ENCODE measurements around the gene TMEM8B.
A peak's percentile ranks its signal among the peaks of the same experiment; 100 is the strongest.

Gene TMEM8B

GRCh38 chr9:35826071-35826701 is 2.8 kb upstream of the TMEM8B start:
- peak; percentile 71 for TF ChIP-seq CTCF (IDR thresholded peaks at IDR 0.05; ENCODE audit: control extremely low read depth, extremely low read depth, low read depth, missing control alignments)
- POLR2A ChIA-PET: no interaction called here
- CTCF ChIA-PET: interaction anchor here (0.6 to 5.0 kb wide), 71 partner anchors 8 to 406 kb away, joined by 3 to 63 read pairs (median 5); partner anchors contain the start of genes ARHGEF39, CCDC107, CREB3 and GBA2
- DNase-seq (ENCODE audit: extremely low spot score): peak; percentile 65

- no peak for DNase-seq (ENCODE audit: extremely low spot score)
- no peak for TF ChIP-seq CTCF (IDR thresholded peaks at IDR 0.05; ENCODE audit: control extremely low read depth, extremely low read depth, low read depth, missing control alignments)
- POLR2A ChIA-PET: no interaction called here
- CTCF ChIA-PET: interaction anchor here (0.7 to 5.0 kb wide), 13 partner anchors 9 to 180 kb away, joined by 3 to 63 read pairs (median 24); partner anchors contain the start of genes HINT2, OR13J1 and SPAG8
These were observed 1.5 kb upstream of the TMEM8B start for GRCh38 chr9:35827486-35827885.

GRCh38 chr9:35828716-35829083 is 328 bp upstream of the TMEM8B start, which contains the start of gene FAM221B:
TSS of gene FAM221B (minus strand) at chr9:35828732. CDS start at chr9:35826161, 2,571 bp downstream.
- ChIA-PET CTCF (interaction anchor here (1.0 to 5.0 kb wide), 9 partner anchors 11 to 171 kb away, joined by 3 to 63 read pairs (median 3); partner anchors contain the start of genes CCDC107, RMRP and SPAG8), POLR2A (interaction anchor here (0.7 to 1.0 kb wide), 3 partner anchors 13 to 96 kb away, joined by 3 read pairs; partner anchors contain the start of genes CREB3 and TLN1)
- no peak for DNase-seq (ENCODE audit: extremely low spot score)
- TF ChIP-seq CTCF (IDR thresholded peaks at IDR 0.05; ENCODE audit: control extremely low read depth, extremely low read depth, low read depth, missing control alignments): no peak

- TF ChIP-seq CTCF (IDR thresholded peaks at IDR 0.05; ENCODE audit: control extremely low read depth, extremely low read depth, low read depth, missing control alignments): no peak
- DNase-seq (ENCODE audit: extremely low spot score): no peak
- CTCF ChIA-PET: interaction anchor here (1.3 to 1.7 kb wide), 2 partner anchors 18 to 62 kb away, joined by 3 to 5 read pairs; partner anchors contain the start of gene SPAG8
- POLR2A ChIA-PET: no interaction called here
These were observed 702 bp downstream of the TMEM8B start for GRCh38 chr9:35829764-35830096.

- no peak for DNase-seq (ENCODE audit: extremely low spot score)
- no peak for TF ChIP-seq CTCF (IDR thresholded peaks at IDR 0.05; ENCODE audit: control extremely low read depth, extremely low read depth, low read depth, missing control alignments)
- POLR2A ChIA-PET: interaction anchor here (0.6 kb wide), 1 partner anchor 12 kb away, joined by 3 read pairs; no protein-coding TSS in a partner anchor
- CTCF ChIA-PET: interaction anchor here (0.8 to 4.1 kb wide), 4 partner anchors 11 to 134 kb away, joined by 3 to 22 read pairs (median 12); no protein-coding TSS in a partner anchor
These were observed 2.0 kb downstream of the TMEM8B start for GRCh38 chr9:35831040-35831439.

GRCh38 chr9:35832814-35833213 is 3.8 kb downstream of the TMEM8B start:
- no peak for TF ChIP-seq CTCF (IDR thresholded peaks at IDR 0.05; ENCODE audit: control extremely low read depth, extremely low read depth, low read depth, missing control alignments)
- ChIA-PET CTCF (interaction anchor here (0.9 to 4.1 kb wide), 7 partner anchors 10 to 84 kb away, joined by 3 to 22 read pairs (median 4); partner anchors contain the start of genes GBA2, RGP1 and SPAG8), POLR2A (no interaction called here)
- no peak for DNase-seq (ENCODE audit: extremely low spot score)

Measured in GM10248 (cell line).